H9 (cell line): ENCODE data around the gene TOX4. TPM values are rescaled to one million over a fixed set of nuclear protein-coding genes. Genes with fewer than 3 reads are reported as not detected.

Experiments used
- DNase-seq: peaks from one replicate; pipeline ENCODE4 v3.0.0-alpha.2; 2017
- H2AFZ ChIP-seq: one replicate; pipeline ENCODE4 v1.6.1; 2013; ENCODE audit warnings: mild to moderate bottlenecking, low read length, control low read depth, moderate library complexity
- H2AK5ac ChIP-seq: 2 replicates; pipeline ENCODE4 v1.6.1; 2013; ENCODE audit warnings: low read length, control low read depth, mixed read lengths; ENCODE audit not compliant: insufficient read length
- H2BK120ac ChIP-seq: one replicate; pipeline ENCODE4 v1.6.1; 2013; ENCODE audit warnings: low read depth, mild to moderate bottlenecking, low read length, control low read depth, inconsistent platforms; ENCODE audit not compliant: poor library complexity, severe bottlenecking
- H2BK12ac ChIP-seq: 2 replicates; pipeline ENCODE4 v1.6.1; 2013; ENCODE audit warnings: low read length, control low read depth, mixed read lengths, low read depth; ENCODE audit not compliant: insufficient read length
- H2BK15ac ChIP-seq: 2 replicates; pipeline ENCODE4 v1.6.1; 2013; ENCODE audit warnings: low read depth, low read length, control low read depth
- H2BK20ac ChIP-seq: one replicate; pipeline ENCODE4 v1.6.1; 2013; ENCODE audit warnings: low read depth, mild to moderate bottlenecking, low read length, control low read depth, inconsistent platforms; ENCODE audit not compliant: poor library complexity, severe bottlenecking
- H2BK5ac ChIP-seq: 2 replicates; pipeline ENCODE4 v1.6.1; 2013; ENCODE audit warnings: low read length, control low read depth, mixed read lengths; ENCODE audit not compliant: insufficient read length
- H3K14ac ChIP-seq: 2 replicates; pipeline ENCODE4 v1.6.1; 2013; ENCODE audit warnings: low read length, control low read depth; ENCODE audit not compliant: insufficient read depth
- H3K18ac ChIP-seq: 2 replicates; pipeline ENCODE4 v1.6.1; 2013; ENCODE audit warnings: low read depth, mild to moderate bottlenecking, mixed read lengths, low read length, control low read depth; ENCODE audit not compliant: insufficient read length
- H3K23ac ChIP-seq: 2 replicates; pipeline ENCODE4 v1.6.1; 2013; ENCODE audit warnings: low read length, control low read depth, mixed read lengths, low read depth; ENCODE audit not compliant: insufficient read length
- H3K23me2 ChIP-seq: 2 replicates; pipeline ENCODE4 v1.6.1; 2013; ENCODE audit warnings: low read depth, mild to moderate bottlenecking, mixed read lengths, low read length, control low read depth; ENCODE audit not compliant: insufficient read length, poor library complexity, severe bottlenecking
- H3K27ac ChIP-seq: 2 replicates; pipeline ENCODE4 v1.5.1; 2013; ENCODE audit warnings: low read length, control low read depth, mixed read lengths, low read depth; ENCODE audit not compliant: insufficient read length
- H3K27me3 ChIP-seq: 2 replicates; pipeline ENCODE4 v1.6.1; 2013; ENCODE audit warnings: low read length, control low read depth, inconsistent platforms; ENCODE audit not compliant: insufficient read depth
- H3K4ac ChIP-seq: 2 replicates; pipeline ENCODE4 v1.6.1; 2013; ENCODE audit warnings: low read depth, mild to moderate bottlenecking, control low read depth, inconsistent platforms, low read length, moderate library complexity
- H3K4me1 ChIP-seq: 2 replicates; pipeline ENCODE4 v1.6.1; 2013; ENCODE audit warnings: low read length, control low read depth, inconsistent platforms; ENCODE audit not compliant: insufficient read depth
- H3K4me2 ChIP-seq: 2 replicates; pipeline ENCODE4 v1.6.1; 2013; ENCODE audit warnings: low read length, control low read depth, mixed read lengths; ENCODE audit not compliant: insufficient read length, insufficient read depth
- H3K56ac ChIP-seq: 2 replicates; pipeline ENCODE4 v1.6.1; 2013; ENCODE audit warnings: low read depth, mild to moderate bottlenecking, mixed read lengths, low read length, control low read depth; ENCODE audit not compliant: insufficient read length
- H3K79me1 ChIP-seq: 2 replicates; pipeline ENCODE4 v1.6.1; 2013; ENCODE audit warnings: low read depth, mild to moderate bottlenecking, moderate library complexity, low read length, control low read depth, inconsistent platforms; ENCODE audit not compliant: insufficient read depth, poor library complexity, severe bottlenecking
- H3K79me2 ChIP-seq: 2 replicates; pipeline ENCODE4 v1.6.1; 2013; ENCODE audit warnings: low read length, control low read depth, inconsistent platforms; ENCODE audit not compliant: insufficient read depth
- H3K9ac ChIP-seq: 2 replicates; pipeline ENCODE4 v1.6.1; 2013; ENCODE audit warnings: low read length, control low read depth, mixed read lengths; ENCODE audit not compliant: insufficient read length; ENCODE audit errors: extremely low read depth
- H3K9me3 ChIP-seq: one replicate; pipeline ENCODE4 v1.6.1; 2013; ENCODE audit warnings: low read depth, low read length, inconsistent platforms; ENCODE audit not compliant: control insufficient read depth
- H3T11ph ChIP-seq: one replicate; pipeline ENCODE4 v1.6.1; 2013; ENCODE audit warnings: mild to moderate bottlenecking, low read length, control low read depth, inconsistent platforms
- H4K20me1 ChIP-seq: one replicate; pipeline ENCODE4 v1.6.1; 2013; ENCODE audit not compliant: control insufficient read depth, insufficient read length, insufficient read depth
- H4K5ac ChIP-seq: 2 replicates; pipeline ENCODE4 v1.6.1; 2013; ENCODE audit warnings: low read depth, mild to moderate bottlenecking, mixed read lengths, low read length, control low read depth; ENCODE audit not compliant: insufficient read length
- H4K8ac ChIP-seq: replicated peaks from 2 replicates; pipeline ENCODE4 v1.6.1; 2013; ENCODE audit warnings: low read length, control low read depth, mixed read lengths, low read depth; ENCODE audit not compliant: insufficient read length
- H4K91ac ChIP-seq: 2 replicates; pipeline ENCODE4 v1.6.1; 2013; ENCODE audit warnings: low read depth, mild to moderate bottlenecking, moderate library complexity, mixed read lengths, low read length, control low read depth; ENCODE audit not compliant: insufficient read length
- H3K27ac Mint-ChIP-seq, 3 experiments: 2 replicates in 2 of 3; 3 replicates in 1 of 3; pipeline ENCODE4 v1.8.0; 2020 to 2021; ENCODE audit warnings: mixed read lengths in 3 of 3, mild to moderate bottlenecking in 1 of 3, moderate library complexity in 1 of 3
- H3K27me3 Mint-ChIP-seq: 2 replicates; pipeline ENCODE4 v1.8.0; 2021; ENCODE audit warnings: low read depth, mild to moderate bottlenecking, moderate library complexity, mixed read lengths
- H3K36me3 Mint-ChIP-seq, 3 experiments: 2 replicates in 2 of 3; 3 replicates in 1 of 3; pipeline ENCODE4 v1.8.0; 2020 to 2021; ENCODE audit warnings: low read depth in 3 of 3, mixed read lengths in 3 of 3; ENCODE audit not compliant: insufficient read depth in 1 of 3
- H3K4me1 Mint-ChIP-seq, 2 experiments: 2 replicates each; pipeline ENCODE4 v1.8.0; 2020; ENCODE audit warnings: mixed read lengths in 2 of 2
- H3K4me3 Mint-ChIP-seq, 2 experiments: 2 replicates in 1 of 2; 3 replicates in 1 of 2; pipeline ENCODE4 v1.8.0; 2020 to 2021; ENCODE audit warnings: mild to moderate bottlenecking in 2 of 2, mixed read lengths in 2 of 2, moderate library complexity in 1 of 2
- H3K9me3 Mint-ChIP-seq, 2 experiments: 2 replicates in 1 of 2; 3 replicates in 1 of 2; pipeline ENCODE4 v1.8.0; 2020; ENCODE audit warnings: mild to moderate bottlenecking in 2 of 2, mixed read lengths in 2 of 2, moderate library complexity in 1 of 2
- CTCF ChIP-seq: fragments of 200-600 bp; sonication (generic); conservative IDR thresholded peaks from 3 replicates; pipeline ENCODE4 v1.8.0; 2021; ENCODE audit warnings: antibody characterized with exemption, mild to moderate bottlenecking
- WGBS: extraction: QIAGEN DNeasy Blood & Tissue Kit; methylation state at CpG from one replicate; pipeline ENCODE4 v1.1.7; 2013; ENCODE audit warnings: missing lambda C conversion rate, low lambda C conversion rate, mixed read lengths; ENCODE audit not compliant: insufficient read length; ENCODE audit errors: extremely low coverage; 5-methylcytosine and 5-hydroxymethylcytosine counted together
- total RNA-seq: library from RNA; stranded (reverse); gene quantifications from 2 replicates; pipeline ENCODE4 v1.2.1, GENCODE V29; 2021

The TOX4 gene
- total RNA-seq, 1 experiment from 2014 or later = 64.7 TPM

GRCh38 chr14:21476523-21476924 lies 471 bp upstream of the TOX4 start:
- H3K4me1 Mint-ChIP-seq = peaks cover 8 to 13% of the 10 kb centered on the region in 2 experiments
- no peak overlapping the region for H2AK5ac ChIP-seq
- DNase-seq = no peak
- peak overlapping the region; percentile 98 to 100 for H3K4me3 Mint-ChIP-seq
- H3K27me3 ChIP-seq = no peaks in the 10 kb centered on the region
- WGBS = no CpG with 5 or more reads among the region's 27 CpGs
- H2BK5ac ChIP-seq = peak overlapping the region; percentile 12
- peaks cover 5% of the 10 kb centered on the region for H3K79me1 ChIP-seq
- peak overlapping the region; percentile 93 for H3K4me2 ChIP-seq
- H2BK15ac ChIP-seq = no peak overlapping the region
- no peak overlapping the region for H4K5ac ChIP-seq
- H4K8ac ChIP-seq = no peak overlapping the region
- H3K56ac ChIP-seq = no peak overlapping the region
- peak overlapping the region; percentile 92 for H3K18ac ChIP-seq
- peaks cover 1% of the 10 kb centered on the region; the same call in 1 of the 2 replicates for H3K79me2 ChIP-seq
- H3K27me3 Mint-ChIP-seq = no peaks in the 10 kb centered on the region
- H3T11ph ChIP-seq = no peak overlapping the region
- H3K4ac ChIP-seq = no peak overlapping the region
- H4K20me1 ChIP-seq = no peaks in the 10 kb centered on the region
- peak overlapping the region; percentile 93 for H3K9ac ChIP-seq
- H3K27ac ChIP-seq = peak overlapping the region; percentile 69
- peaks cover 16 to 35% (median 32%) of the 10 kb centered on the region in 3 experiments; a peak in 6 of 7 replicates for H3K36me3 Mint-ChIP-seq
- no peak overlapping the region for H2BK120ac ChIP-seq
- peaks cover 7% of the 10 kb centered on the region for H3K23me2 ChIP-seq
- TF ChIP-seq CTCF = no peak
- H3K23ac ChIP-seq = no peak overlapping the region
- no peak overlapping the region for H4K91ac ChIP-seq
- no peak overlapping the region for H2BK20ac ChIP-seq
- no peaks in the 10 kb centered on the region for H3K9me3 ChIP-seq
- peak overlapping the region; percentile 73; the same call in 1 of the 2 replicates for H3K14ac ChIP-seq
- peak overlapping the region; percentile 89 for H2AFZ ChIP-seq
- H3K9me3 Mint-ChIP-seq = no peaks in the 10 kb centered on the region; a peak in 1 of 5 replicates
- H3K27ac Mint-ChIP-seq = peak overlapping the region; percentile 97 to 99 (median 97)
- H2BK12ac ChIP-seq = no peak overlapping the region
- no peaks in the 10 kb centered on the region for H3K4me1 ChIP-seq
